Urothelium cell line (cell line): ENCODE data around the gene DCUN1D3.
A peak's percentile ranks its signal among the peaks of the same experiment; 100 is the strongest.

Experiments
- DNase-seq: peaks from one replicate; pipeline ENCODE4 v3.0.0; 2011; ENCODE audit warnings: low spot score, mixed read lengths
- FAIRE-seq: peaks from 2 replicates; lab custom pipeline; 2011; peaks lifted over from hg19 to GRCh38; lab: Jason Lieb, UNC

The DCUN1D3 gene

DNA sequence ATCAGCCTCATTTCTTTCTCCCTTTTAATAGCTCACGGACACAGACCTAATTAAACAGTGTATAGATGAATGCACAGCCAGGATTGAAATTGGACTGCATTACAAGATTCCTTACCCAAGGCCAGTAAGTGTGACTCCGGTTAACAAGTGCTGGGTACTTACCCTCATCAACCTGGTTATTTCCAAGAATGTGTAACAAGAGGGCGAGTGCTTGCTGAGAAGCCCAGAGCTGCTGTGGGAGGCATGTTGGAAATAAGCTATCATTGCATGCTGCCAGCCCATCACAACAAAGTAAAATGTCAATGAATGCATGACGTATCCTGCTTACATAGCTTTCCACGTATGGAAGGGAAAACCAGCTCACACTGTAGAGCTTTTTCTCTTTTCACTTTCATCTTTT is 19.9 kb upstream of the DCUN1D3 start:
- FAIRE-seq (no peak), DNase-seq (no peak)

DNA sequence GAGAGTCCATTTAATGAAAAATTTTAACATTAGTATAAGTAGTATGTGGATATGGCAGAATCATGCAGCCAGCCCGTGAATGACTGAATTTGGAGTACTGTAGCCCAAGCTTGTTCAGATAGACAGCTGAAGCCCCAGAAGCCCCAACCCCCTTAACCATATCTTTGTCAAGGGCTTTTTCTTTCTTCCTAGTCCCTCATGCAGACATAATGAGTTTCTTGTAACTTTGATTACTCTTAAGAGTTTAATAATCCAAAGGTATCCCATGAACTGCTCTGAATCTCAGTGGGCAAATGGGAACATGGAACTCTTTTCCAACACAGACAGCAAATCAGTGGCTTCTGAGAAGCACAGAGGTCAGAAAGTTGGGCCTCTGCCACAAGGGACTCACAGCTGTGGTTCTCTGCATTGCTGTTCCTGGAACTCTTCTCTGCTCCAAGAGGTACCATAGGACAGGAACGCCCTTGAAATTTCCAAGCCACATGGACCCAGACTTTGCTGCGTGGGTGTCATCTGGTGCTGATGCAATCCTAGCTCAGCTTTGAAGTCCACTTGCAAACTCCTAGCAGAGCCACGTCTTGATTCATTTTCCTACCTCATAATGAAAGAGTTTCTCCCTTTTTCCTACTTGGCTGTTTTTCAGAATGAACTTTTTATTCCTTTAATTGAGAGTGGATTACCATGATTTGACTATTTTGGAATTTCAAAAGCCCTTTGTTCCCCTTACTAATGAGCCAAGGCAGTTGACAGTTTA is 18.5 kb upstream of the DCUN1D3 start:
- FAIRE-seq (no peak), DNase-seq (no peak)

DNA sequence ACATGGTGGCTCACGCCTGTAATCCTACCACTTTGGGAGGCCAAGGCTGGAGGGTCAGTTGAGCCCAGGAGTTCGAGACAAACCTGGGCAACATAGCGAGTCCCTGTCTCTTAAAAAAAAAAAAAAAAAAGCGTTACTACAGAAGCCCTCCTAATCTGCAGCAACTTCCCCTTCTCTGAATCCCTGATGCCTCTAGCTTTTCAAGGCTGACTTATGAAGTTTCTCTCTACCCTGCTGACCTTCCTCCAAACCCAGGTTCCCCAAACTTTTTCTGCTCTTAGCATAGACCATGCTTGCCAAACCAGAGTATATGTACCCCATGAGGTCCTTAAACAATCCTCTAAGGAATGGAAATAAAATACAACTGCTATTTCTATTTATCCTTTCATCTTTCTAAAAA is 16.8 kb upstream of the DCUN1D3 start:
- DNase-seq: no peak

DNA sequence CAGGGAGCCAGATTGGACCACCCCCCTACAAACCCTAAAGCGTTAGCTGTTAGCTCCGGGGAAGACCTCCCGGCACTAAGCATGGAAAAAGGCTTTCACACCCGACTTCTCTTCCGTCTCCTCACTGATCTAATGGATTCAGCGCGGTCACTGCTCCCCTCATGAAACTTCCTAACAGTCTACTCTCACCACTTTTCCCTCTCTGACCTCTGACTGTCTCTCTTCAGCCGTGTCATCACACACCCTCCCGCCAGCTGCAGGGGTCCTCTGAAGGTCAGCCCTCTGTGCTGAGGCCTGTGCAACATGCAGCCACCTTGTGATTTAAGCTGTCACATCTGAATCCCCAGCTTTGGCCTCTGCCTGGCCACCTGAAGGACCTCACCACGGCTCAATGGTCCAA is 16.1 kb upstream of the DCUN1D3 start:
- no peak for DNase-seq
- FAIRE-seq: no peak

More for the DNA sequence above, 16.8 kb upstream of the DCUN1D3 start:
- FAIRE-seq: no peak

DNA sequence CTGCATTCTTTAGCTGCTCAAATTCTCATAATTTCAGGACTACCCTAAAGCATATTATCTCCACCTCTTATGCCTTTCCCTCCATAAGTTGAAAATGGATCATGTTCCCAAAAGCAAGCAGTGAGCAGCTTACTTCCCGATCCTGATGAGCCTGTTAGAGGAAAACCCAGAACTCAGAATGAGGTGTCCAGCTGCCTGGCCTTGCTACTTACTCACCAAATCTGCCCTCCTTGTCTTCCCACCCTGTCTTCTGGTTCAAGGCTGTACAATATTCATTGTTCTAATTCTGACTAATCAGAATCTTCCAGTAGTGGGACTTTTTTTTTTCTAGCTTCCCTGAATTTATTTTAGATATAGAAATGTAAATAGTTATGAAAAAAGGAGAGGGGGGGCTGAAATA is 11.2 kb upstream of the DCUN1D3 start:
- no peak for DNase-seq
- FAIRE-seq: no peak

DNA sequence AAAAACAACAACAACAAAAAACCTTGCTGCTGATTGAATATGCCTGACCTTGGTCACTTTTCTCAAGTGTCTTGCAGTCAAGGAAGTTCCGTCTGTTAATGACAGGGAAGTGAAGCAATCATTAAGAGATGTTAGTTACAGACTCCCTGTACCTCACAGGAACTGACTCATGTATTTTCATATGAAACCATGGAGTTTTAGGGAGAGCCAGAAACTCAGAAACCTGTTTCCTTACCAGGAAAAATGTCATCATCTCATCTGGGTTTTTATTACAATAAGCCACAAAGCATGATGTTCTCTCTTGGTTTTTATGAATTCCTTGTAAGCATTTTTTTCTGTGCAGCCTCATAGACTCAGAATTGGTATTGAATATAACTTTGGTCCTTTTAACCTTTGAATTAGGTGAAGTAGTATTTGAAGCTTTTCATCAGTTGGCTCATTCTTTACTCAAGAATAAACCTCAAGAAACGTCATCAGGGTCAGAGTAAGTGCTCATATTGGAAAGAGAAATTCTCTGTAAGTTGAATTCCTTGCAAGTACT is 10.7 kb upstream of the DCUN1D3 start:
- FAIRE-seq (no peak), DNase-seq (no peak)

DNA sequence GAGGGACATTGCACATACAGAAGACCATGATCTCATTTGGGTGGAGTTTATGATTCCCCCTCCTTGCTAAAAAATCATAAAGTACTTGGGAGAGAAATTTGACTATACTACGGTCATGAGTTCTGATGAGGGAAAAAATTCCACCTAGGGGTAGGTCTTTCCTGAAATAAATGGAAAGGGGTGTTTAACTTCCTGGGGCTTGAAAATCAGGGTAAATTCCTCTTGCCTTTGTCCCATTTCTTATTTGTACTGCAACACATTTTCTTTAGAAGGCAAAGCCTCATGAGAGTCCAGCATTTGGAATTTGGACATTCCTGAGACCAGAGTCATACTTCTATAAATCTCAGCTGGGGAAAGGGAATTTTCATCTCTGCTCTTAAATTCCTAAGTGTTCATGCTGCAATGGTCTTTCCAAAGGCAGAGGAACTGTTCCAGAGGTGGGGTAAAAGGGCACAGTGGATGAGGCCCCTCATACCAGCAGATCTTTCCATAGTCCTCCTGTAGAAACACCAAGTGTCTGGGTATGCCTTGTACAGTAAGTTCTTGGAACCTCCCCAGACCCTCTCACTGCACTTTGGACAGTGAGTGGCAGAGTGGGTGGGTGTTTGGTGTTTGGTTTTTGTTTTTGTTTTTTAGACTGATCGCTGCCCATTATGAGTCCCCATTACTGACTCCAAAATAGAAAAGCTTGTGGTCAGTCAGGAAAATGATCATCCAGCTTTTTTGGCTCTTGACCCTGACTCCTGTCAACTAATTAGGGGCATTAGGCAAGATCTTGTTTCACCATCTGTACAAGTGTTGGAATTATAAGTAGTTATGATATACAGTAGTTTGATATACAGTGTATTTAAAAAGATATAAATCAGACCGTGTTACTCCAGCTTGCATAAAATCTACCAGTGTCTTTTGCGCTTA is 6.4 kb upstream of the DCUN1D3 start:
- DNase-seq (peak; percentile 34), FAIRE-seq (no peak)

DNA sequence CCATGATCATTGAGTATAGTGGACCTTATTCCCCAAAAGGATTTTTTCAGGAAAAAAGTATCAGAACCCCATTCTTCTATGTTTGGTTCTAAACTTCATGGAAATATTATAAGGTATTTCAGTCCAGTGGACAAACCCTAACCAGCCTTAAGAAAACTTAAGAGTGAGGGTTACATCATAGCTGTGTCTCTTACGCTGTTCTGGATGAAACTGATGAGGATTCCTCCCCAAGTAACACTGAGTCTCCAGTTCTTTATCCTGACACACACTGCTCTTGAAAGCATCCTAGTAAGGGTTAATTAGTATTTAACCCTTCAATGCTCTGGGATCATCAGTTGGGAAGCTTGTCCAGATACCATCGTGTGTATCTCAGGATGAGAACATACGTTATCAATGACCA is 5.4 kb upstream of the DCUN1D3 start:
- DNase-seq: no peak
- no peak for FAIRE-seq

DNA sequence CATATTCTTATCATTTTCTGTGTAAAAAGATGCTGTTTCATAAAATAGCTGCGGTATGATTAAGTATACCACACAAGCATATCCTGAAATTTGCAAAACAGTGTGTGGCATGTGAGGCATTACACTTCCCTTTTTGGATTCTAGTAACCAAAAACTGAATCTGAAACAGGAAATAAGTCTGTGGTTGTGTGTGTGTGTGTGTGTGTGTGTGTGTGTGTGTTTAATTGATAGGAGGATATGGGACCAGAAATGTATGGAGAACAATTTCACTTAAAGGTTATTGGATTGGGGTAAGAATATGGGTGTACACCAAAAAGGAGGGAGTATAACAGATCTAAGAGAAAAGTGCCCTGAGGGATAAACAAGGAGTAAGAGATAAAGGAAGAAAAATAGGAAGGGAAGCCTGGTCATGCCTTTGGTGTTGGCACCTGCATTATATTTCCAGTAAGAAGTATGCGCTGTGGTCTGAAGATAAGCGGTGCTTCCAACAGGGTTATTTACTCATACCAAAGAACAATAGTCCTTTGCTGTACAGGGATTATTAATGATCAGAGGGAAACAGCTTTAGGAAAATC is 4.4 kb upstream of the DCUN1D3 start:
- DNase-seq (peak; percentile 44), FAIRE-seq (no peak)

DNA sequence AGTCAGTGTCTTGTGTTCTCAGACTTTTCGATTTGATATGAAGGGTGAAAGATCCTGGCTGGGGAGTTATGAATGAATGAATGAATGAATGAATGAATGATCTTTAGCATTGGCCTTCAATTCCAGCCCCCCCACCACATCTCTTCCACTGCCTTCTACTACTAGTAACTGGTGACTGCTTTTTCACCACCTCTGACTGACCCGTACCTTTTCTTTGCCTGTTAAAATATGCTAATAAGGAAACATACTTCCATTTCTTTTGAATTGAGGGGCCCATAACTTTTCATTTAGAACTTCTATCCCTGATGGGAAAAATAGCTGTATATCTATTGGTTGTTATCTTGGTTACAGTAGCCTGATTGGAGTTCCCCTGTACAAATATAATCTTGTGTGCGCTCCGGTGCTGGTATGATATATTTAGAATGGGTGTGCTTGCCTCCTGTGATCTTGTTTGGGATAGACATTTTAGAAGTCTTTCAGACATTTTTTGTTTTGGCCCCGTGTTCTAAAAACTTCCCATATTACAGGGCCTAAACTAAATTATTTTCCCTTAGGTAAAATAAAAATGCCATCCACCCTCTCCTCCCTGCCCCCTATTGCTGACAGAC is 3.8 kb upstream of the DCUN1D3 start:
- DNase-seq (no peak), FAIRE-seq (no peak)

DNA sequence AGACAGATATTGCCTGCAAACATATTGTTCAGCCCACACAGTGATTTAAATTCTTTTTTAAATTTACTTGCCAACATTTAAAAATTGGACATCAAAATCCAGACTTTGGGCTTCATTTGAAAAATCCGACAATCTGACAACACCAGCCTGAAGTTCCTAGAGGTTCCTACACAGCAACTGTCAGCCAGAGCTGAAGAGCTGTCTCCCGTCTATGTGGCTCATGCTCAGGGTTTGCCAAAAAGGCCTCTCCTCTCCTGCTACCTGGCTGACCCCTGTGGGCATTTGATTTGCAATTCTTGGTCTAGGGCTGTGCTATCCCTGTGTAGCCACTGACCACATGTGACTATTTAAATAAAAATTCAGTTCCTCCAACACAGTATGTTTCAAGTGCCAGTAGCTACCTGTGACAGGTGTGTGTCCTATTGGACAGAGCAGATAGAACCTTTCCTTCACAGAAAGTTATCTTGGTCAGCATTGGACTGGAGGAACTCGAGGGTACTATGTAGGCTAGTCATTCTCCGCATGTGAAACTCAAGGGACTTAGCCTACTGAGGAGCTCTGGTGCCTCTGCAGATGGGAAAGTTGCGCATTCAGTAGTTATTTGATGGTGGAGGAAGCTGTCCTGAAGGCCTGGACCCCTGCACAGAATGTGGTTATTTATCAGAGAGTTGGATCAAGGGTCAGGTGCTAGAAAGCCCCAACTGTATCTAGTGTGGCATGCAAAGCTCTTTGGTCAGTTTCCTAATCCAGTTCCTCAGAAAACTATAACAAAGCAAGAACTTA is 3.1 kb upstream of the DCUN1D3 start:
- FAIRE-seq (no peak), DNase-seq (no peak)

DNA sequence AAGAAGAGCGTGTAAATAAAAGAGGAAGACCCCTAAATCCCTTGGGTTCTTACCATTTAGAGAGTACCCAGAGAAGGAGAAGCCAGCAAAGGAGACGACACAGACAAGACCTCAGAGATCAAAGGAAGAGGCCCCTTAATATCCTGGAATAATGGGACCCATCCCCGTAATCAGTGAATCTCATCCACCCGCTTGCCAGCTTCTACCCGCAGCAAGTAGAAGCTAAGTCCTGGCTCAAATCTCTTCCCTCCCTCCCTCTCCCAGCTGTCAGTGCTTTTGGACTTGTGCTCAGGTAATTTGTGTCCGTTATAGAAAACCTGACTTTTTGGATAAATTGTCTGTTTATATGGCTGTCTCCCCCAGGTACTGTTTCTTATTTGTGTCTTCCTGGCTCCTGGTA is 2.3 kb upstream of the DCUN1D3 start:
- DNase-seq (no peak), FAIRE-seq (no peak)

DNA sequence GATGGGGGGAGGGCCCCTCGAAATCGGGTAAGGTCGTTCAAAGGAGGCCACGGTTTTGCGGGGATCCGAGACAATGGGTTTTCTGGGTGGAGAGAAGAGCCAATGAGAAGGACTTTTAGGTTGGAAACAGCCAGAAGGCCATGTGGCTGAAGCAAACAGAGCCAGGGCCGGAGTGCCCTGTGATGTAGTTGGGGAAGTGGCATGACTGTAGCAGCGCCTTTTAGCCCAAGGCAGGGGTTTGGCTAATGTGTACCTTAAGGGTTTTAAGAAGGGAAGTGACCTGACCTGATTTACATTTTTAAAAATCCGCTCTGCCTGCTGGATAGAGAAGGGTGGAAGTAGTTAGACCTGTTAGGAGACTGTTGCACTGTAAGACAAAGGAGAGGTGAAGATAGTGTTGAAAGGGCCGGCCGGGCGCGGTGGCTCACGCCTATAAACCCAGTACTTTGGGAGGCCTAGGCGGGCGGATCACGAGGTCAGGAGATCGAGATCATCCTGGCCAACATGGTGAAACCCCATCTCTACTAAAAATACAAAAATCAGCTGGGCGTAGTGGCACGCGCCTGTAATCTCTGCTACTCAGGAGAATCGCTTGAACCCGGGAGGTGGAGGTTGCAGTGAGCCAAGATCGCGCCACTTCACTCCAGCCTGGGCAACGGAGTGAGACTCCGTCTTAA is 1.4 kb upstream of the DCUN1D3 start:
- FAIRE-seq (no peak), DNase-seq (no peak)

DNA sequence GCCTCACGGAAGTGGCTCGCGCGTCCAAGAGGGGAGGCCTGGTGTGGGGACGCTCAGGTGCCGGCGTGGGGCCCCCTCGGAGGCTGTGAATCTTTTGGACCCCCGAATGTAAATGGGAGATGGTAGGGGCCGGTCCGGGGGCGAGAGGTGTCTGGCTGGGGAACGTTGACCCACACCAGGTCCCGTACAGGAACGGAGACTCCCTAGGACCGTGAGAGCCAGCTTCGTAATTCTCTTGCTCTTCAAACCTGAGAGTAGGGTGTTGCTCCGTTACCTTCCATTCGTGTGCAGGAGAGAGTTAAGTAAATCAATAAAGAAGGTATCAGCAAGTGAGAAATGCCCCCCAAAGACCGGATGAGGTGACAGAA is 894 bp upstream of the DCUN1D3 start:
- no peak for FAIRE-seq
- no peak for DNase-seq

DNA sequence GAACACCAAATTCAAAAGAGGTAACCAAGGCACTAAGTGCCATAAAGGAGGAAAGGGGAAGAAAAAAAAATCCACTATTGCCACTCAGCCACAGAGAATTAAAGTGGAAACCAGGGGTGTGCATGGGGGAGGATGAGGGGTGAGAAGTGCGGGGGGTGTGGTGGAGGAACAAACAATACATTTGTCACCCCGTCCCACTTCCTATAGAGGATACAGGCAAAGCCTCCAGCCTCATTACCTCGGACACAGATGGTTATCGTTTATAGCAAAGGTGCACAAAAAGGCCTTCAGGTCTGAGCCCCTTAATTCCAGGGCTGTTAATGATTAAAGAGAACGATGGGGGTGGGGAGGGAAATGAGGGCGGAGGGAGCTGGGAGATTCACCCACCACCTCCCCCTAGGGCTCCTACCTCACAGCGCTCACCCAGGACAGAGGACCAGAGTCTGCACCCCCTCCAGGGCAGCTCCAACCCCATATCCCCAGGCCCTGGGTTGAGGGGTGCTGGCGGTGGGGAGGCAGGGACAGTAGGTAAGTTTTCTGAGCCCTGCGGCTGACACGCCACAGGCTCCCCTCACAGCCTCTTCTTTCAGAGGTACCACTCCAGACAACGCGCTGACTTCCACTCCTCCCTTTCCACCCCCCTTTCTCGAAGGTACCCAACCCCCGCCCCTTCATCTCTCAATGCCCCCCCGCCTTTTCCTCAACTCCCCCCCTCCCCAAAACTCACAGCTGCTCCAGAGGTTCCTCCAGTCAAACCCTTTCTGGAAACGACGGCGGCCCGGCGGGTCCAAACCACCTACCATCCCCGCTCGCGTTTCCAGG is 470 bp downstream of the DCUN1D3 start:
- FAIRE-seq (no peak), DNase-seq (no peak)

DNA sequence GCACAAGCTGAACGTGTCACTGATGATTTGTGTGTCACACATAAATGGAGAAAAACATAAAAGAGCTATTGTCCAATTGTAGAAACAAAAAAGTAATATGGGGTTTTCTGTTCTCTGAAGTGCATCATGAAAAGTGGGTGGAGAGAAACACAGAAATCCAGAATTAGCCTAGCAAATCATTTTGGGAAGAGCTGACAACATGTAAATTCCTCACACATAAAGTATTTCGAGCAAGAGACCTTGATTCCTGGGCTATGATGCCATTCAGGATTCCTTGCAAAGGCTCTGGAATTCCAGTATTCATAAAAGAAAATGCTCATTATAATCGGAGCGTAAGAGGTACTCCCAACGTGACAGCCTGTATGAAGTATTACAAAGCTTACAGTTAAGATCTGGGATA is 1.1 kb downstream of the DCUN1D3 start:
- FAIRE-seq (no peak), DNase-seq (no peak)

DNA sequence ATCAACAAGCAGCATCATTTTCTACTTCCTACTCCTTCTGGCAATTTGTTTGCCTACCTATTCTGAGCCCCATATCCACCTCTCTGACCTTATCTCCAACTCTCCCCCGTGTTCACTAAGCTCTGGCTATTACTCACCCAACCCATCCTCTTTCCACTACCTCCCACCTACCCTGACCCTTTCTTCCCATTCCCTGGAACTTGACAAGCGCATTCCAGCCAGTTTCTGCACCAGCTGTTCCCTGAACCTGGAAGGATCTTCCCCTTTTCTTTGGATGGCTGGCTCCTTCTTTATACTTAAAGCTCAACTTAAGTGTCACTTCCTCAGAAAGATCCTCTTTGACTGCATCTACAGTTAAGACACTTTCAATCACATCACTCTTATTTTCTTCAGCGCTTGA is 2.2 kb downstream of the DCUN1D3 start:
- DNase-seq (no peak), FAIRE-seq (no peak)

DNA sequence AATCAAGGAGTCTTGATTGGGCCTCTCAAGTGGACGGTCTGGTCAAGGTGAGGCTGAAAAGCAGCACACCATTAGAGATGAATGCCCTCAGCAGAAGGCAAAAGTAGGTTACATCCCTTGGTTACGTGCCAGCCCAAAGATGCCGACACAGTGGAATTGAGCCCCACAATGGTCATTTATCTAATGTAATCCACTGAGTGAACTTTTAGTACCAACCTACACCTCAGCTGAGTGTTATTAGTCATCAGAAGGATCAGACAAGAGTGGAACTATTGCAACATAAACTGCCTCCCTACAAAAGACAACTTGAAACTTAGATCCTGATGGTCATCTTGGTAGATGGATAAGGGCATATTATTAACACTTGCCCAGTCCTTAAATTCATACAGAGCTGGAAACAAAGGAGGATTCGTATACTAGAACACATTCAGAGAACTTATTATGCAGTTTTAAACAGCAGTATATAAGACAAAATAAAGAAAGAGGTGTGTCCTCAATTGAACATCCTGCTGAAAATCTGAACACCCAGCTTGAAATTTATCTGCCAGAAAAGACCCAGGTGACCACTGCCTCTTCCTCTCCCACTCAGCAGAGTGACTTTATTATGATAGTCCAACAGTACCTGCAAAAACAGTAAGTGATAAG is 2.8 kb downstream of the DCUN1D3 start:
- FAIRE-seq: no peak
- no peak for DNase-seq

DNA sequence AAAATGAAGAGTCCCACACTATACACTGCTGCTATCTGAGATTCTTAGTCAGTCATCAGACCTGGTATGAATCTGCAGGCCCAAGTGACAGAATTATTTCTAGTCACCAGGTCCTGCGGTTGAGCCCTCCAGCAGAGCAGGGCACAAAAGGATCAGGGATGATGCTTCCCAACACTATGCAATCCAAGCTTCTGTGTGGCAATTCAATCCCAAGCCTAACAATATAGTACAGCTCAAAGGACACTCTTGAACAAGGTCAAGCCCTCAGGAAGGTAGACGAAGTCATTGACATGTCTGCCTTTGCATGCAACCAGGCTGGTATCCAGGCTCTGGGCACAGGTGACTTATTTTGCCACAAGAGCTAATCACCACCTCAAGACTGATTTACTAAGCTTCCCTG is 5.8 kb downstream of the DCUN1D3 start:
- DNase-seq (no peak), FAIRE-seq (no peak)
